Stimulated activated naive CD8-positive, alpha-beta T cell treated with anti-CD3 and anti-CD28 coated beads, Interleukin-15, amount 100 ng/mL, for 72 hours (primary cell): ENCODE data around the gene GMPR.

Experiments
- ATAC-seq: fragments of 150-1000 bp; cut with Tn5 transposase; 2 replicates; pipeline ENCODE4 v1.10.0; 2021; ENCODE audit warnings: mild to moderate bottlenecking, moderate library complexity
- DNase-seq, 2 donors: peaks; one replicate each; pipeline ENCODE4 v3.0.0; 2021 to 2022
- H3K27ac Mint-ChIP-seq, 2 donors: one replicate each; pipeline ENCODE4 v1.8.0; 2022; ENCODE audit warnings: mild to moderate bottlenecking in 2 of 2, mixed read lengths in 2 of 2, moderate library complexity in 2 of 2
- H3K27me3 Mint-ChIP-seq: one replicate; pipeline ENCODE4 v1.8.0; 2022; ENCODE audit warnings: mixed read lengths
- H3K4me1 Mint-ChIP-seq: one replicate; pipeline ENCODE4 v1.8.0; 2022; ENCODE audit warnings: mild to moderate bottlenecking, mixed read lengths
- H3K4me3 Mint-ChIP-seq, 2 donors: one replicate each; pipeline ENCODE4 v1.8.0; 2022; ENCODE audit warnings: mild to moderate bottlenecking in 2 of 2, mixed read lengths in 2 of 2, moderate library complexity in 1 of 2
- H3K9me3 Mint-ChIP-seq, 2 donors: one replicate each; pipeline ENCODE4 v1.8.0; 2022; ENCODE audit warnings: mixed read lengths in 2 of 2

GMPR gene

GRCh38 chr6:16238057-16238962, at the start of gene GMPR:
TSS of gene GMPR (plus strand) at chr6:16238587. CDS start at chr6:16238694, 107 bp downstream.
- H3K4me3 Mint-ChIP-seq = peak within 1 kb of the TSS; percentile 83 to 95
- ATAC-seq (peak; percentile 94), DNase-seq (peak; percentile 73 to 80)
- H3K4me1 Mint-ChIP-seq = peaks cover 38% of the 10 kb centered on the region
- peaks cover 52% of the 10 kb centered on the region for H3K27me3 Mint-ChIP-seq
- no peaks in the 10 kb centered on the region for H3K9me3 Mint-ChIP-seq
- peak within 1 kb of the TSS; percentile 67 to 88 for H3K27ac Mint-ChIP-seq

GRCh38 chr6:16190214-16190613, 48.2 kb upstream of the GMPR start:
- H3K27me3 Mint-ChIP-seq = peaks cover 8% of the 10 kb centered on the region
- H3K9me3 Mint-ChIP-seq = no peaks in the 10 kb centered on the region
- no peaks in the 10 kb centered on the region for H3K4me1 Mint-ChIP-seq
- no peak for ATAC-seq
- H3K4me3 Mint-ChIP-seq = no peak overlapping the region
- H3K27ac Mint-ChIP-seq = no peak overlapping the region
- DNase-seq = no peak

GRCh38 chr6:16196260-16196983, 42.0 kb upstream of the GMPR start:
- no peaks in the 10 kb centered on the region for H3K9me3 Mint-ChIP-seq
- H3K4me1 Mint-ChIP-seq = no peaks in the 10 kb centered on the region
- no peak overlapping the region for H3K4me3 Mint-ChIP-seq
- H3K27ac Mint-ChIP-seq = no peak overlapping the region
- H3K27me3 Mint-ChIP-seq = peaks cover 18% of the 10 kb centered on the region
- ATAC-seq (no peak), DNase-seq (no peak)

GRCh38 chr6:16196984-16197546, 41.3 kb upstream of the GMPR start:
- no peak for DNase-seq
- H3K4me3 Mint-ChIP-seq = no peak overlapping the region
- no peak overlapping the region for H3K27ac Mint-ChIP-seq
- no peak for ATAC-seq
- no peaks in the 10 kb centered on the region for H3K9me3 Mint-ChIP-seq
- H3K27me3 Mint-ChIP-seq = peaks cover 18% of the 10 kb centered on the region
- H3K4me1 Mint-ChIP-seq = no peaks in the 10 kb centered on the region

GRCh38 chr6:16198061-16198705, 40.2 kb upstream of the GMPR start:
- H3K9me3 Mint-ChIP-seq = no peaks in the 10 kb centered on the region
- H3K4me1 Mint-ChIP-seq = no peaks in the 10 kb centered on the region
- ATAC-seq = peak; percentile 58
- no peak overlapping the region for H3K4me3 Mint-ChIP-seq
- peaks cover 18% of the 10 kb centered on the region for H3K27me3 Mint-ChIP-seq
- DNase-seq = no peak
- no peak overlapping the region for H3K27ac Mint-ChIP-seq

GRCh38 chr6:16199804-16200203, 38.6 kb upstream of the GMPR start:
- no peak overlapping the region for H3K4me3 Mint-ChIP-seq
- H3K4me1 Mint-ChIP-seq = no peaks in the 10 kb centered on the region
- H3K27ac Mint-ChIP-seq = no peak overlapping the region
- no peak for DNase-seq
- H3K9me3 Mint-ChIP-seq = no peaks in the 10 kb centered on the region
- no peak for ATAC-seq
- H3K27me3 Mint-ChIP-seq = peaks cover 18% of the 10 kb centered on the region

- DNase-seq (no peak), ATAC-seq (no peak)
- H3K4me3 Mint-ChIP-seq = no peak overlapping the region
- no peaks in the 10 kb centered on the region for H3K4me1 Mint-ChIP-seq
- H3K27me3 Mint-ChIP-seq = peaks cover 18% of the 10 kb centered on the region
- no peak overlapping the region for H3K27ac Mint-ChIP-seq
- H3K9me3 Mint-ChIP-seq = no peaks in the 10 kb centered on the region
Observed at GRCh38 chr6:16200321-16200883, 38.0 kb upstream of the GMPR start.

- ATAC-seq (no peak), DNase-seq (no peak)
- H3K27me3 Mint-ChIP-seq = peaks cover 11% of the 10 kb centered on the region
- H3K4me1 Mint-ChIP-seq = no peaks in the 10 kb centered on the region
- no peak overlapping the region for H3K27ac Mint-ChIP-seq
- no peaks in the 10 kb centered on the region for H3K9me3 Mint-ChIP-seq
- no peak overlapping the region for H3K4me3 Mint-ChIP-seq
Observed at GRCh38 chr6:16201706-16202105, 36.7 kb upstream of the GMPR start.

GRCh38 chr6:16204653-16205376, 33.6 kb upstream of the GMPR start:
- no peak overlapping the region for H3K4me3 Mint-ChIP-seq
- H3K4me1 Mint-ChIP-seq = no peaks in the 10 kb centered on the region
- ATAC-seq (no peak), DNase-seq (no peak)
- peaks cover 17% of the 10 kb centered on the region for H3K27me3 Mint-ChIP-seq
- no peaks in the 10 kb centered on the region for H3K9me3 Mint-ChIP-seq
- no peak overlapping the region for H3K27ac Mint-ChIP-seq

GRCh38 chr6:16205377-16206144, 32.8 kb upstream of the GMPR start:
- Mint-ChIP-seq H3K4me3 (no peak overlapping the region), H3K27me3 (peaks cover 19% of the 10 kb centered on the region), H3K4me1 (no peaks in the 10 kb centered on the region), H3K9me3 (no peaks in the 10 kb centered on the region), H3K27ac (no peak overlapping the region)
- ATAC-seq = no peak
- DNase-seq = no peak

- no peaks in the 10 kb centered on the region for H3K4me1 Mint-ChIP-seq
- ATAC-seq (peak; percentile 52), DNase-seq (peak; percentile 31 to 43)
- peaks cover 19% of the 10 kb centered on the region for H3K27me3 Mint-ChIP-seq
- H3K9me3 Mint-ChIP-seq = no peaks in the 10 kb centered on the region
- no peak overlapping the region for H3K27ac Mint-ChIP-seq
- no peak overlapping the region for H3K4me3 Mint-ChIP-seq
Observed at GRCh38 chr6:16206595-16207037, 31.8 kb upstream of the GMPR start.

- Mint-ChIP-seq H3K4me1 (no peaks in the 10 kb centered on the region), H3K27ac (no peak overlapping the region), H3K9me3 (no peaks in the 10 kb centered on the region), H3K27me3 (peaks cover 27% of the 10 kb centered on the region), H3K4me3 (no peak overlapping the region)
- DNase-seq (no peak), ATAC-seq (no peak)
Observed at GRCh38 chr6:16208989-16209388, 29.4 kb upstream of the GMPR start.

- no peaks in the 10 kb centered on the region for H3K9me3 Mint-ChIP-seq
- no peaks in the 10 kb centered on the region for H3K4me1 Mint-ChIP-seq
- no peak overlapping the region for H3K27ac Mint-ChIP-seq
- DNase-seq = no peak
- no peak overlapping the region for H3K4me3 Mint-ChIP-seq
- no peak for ATAC-seq
- peaks cover 32% of the 10 kb centered on the region for H3K27me3 Mint-ChIP-seq
Observed at GRCh38 chr6:16209539-16209938, 28.8 kb upstream of the GMPR start.

- Mint-ChIP-seq H3K27ac (peak overlapping the region in 1 of 2 donors; percentile 34), H3K9me3 (no peaks in the 10 kb centered on the region), H3K4me3 (no peak overlapping the region)
Observed at GRCh38 chr6:16212276-16212675, 26.1 kb upstream of the GMPR start.

More at GRCh38 chr6:16212276-16212675, 26.1 kb upstream of the GMPR start:
- H3K4me1 Mint-ChIP-seq = peaks cover 16% of the 10 kb centered on the region
- no peak for DNase-seq
- H3K27me3 Mint-ChIP-seq = peaks cover 56% of the 10 kb centered on the region
- no peak for ATAC-seq
